GM19099 (cell line): ENCODE measurements around the gene BLTP2.
A peak's percentile ranks its signal among the peaks of the same experiment; 100 is the strongest.

Source experiments
- POLR2A ChIP-seq: IDR thresholded peaks from 3 replicates; pipeline ENCODE4 v1.6.1; 2011; ENCODE audit warnings: low read depth; ENCODE audit not compliant: insufficient read length; ENCODE audit errors: extremely low read depth

The BLTP2 gene

DNA sequence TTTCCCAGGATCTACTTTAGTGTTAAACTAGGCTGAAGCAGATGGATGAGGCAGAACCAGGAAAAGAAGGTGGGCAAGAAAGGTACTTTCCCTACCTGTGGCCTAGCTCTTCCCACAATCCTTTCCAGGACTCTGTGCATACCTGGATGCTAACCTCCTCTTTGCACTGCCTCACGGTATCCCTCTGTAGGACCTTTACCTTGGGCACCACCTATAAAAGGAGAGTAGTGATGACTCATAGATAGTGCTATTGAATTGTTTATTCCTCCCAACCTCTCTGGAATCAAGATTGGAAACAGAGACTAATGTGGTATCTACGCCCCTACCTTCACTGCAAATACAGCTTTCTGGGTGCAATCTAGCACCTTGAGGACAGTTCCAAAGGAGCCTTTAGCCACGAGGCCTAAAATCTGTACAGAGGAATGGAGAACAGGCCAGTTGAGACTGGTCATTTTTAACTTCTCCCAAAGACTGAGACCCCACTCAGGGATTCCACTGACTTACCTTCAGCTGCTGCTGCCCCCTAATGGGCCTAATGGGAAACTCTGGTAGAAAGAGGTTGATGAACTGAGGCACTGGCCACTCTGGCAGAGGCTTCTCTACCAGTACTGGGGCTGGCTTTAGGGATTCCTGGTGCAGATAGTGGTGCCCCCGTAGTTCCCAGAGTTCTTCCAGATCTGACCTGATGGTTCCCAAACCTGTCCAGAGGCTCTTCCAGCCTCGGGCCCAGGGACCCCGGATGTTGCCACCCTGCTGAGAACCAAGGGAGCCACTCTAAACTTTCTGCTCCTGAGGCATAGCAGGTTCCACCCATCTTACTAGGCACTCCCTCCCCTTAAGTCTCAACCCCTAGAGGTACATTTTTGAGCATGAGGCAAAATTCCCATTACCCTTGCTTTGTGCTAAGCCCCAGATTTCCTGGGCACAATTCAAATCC is 31.8 kb downstream of the BLTP2 start:
- no peak for TF ChIP-seq POLR2A

DNA sequence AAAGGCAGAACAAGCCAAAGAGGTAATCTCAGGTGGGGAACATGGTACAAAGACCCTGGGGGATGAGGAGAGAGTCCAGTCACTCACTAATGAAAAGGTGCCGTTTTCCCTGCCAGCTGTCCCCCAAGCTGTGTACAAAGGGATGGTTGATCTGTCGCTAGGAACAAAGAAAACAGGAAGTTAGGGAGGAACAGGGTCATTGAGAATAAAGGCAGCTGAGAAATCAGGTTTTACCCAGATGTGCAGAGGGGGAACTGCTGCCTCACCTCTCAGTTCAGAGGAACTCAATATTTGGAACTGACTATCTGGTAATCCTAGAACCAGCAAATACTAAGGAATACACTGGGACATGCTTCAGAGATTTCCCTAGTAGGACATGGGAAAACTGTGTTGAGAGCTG is 32.4 kb downstream of the BLTP2 start:
- TF ChIP-seq POLR2A, result no peak

DNA sequence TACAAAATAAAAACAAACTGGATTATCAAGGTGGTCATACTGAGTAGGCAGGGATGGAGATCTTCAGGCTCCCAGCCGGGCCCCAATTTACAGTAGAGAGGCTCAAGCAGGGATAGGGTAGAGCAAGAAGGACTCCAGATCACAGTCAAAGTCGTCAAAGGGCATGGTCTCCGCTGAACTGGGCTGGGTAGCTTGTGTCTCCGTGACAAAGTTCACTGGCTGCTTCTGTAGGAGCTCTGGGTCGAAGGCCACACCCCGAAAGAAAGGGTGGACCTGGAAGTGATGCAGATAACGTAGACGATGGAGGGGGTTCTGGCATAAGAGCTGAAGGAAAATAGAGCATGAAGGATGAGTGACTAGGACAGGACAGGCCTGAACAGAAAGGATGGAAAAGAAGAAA is 34.6 kb downstream of the BLTP2 start:
- TF ChIP-seq POLR2A, result no peak

DNA sequence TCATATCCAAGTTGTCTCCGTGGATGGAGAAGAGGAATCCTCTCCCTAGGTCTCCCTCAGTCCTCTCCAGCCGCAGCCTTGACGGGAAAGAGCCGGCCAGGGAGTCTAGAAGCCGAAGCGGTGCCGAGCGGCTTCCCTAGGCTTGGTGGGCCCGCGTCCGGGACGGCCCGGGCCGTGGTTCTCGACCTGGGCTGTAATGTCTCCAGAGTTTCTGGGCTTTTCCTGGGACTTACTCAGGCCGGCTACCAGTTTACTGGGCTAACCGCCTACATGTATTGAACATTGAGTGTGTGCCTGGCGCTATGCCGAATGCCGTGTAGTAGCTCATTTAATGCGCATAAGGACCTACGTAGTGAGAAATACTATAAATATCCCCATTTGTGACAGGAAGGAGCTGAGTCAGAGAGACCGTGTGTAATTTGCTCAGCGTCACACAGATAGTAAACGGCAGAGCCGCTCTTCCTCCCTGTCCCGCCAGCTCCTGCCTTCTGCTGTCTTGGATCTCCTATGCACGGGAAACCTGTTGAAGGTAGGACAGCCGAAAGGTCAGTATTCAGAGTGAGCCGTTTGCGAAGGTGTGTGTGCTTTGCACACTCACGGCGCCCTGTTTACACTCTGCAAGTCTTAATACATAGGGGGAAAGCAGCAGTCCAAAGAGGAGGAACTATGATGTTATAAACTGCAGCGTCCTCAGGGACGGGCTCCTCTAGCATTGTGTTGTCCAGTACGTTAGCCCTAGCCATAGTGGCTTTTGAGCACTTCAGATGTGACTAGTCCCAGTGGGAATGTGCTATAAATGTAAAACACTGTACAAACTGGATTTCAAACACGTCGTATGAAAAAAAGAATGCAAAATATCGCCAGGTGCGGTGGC is 45.4 kb downstream of the BLTP2 start:
- no peak for TF ChIP-seq POLR2A

DNA sequence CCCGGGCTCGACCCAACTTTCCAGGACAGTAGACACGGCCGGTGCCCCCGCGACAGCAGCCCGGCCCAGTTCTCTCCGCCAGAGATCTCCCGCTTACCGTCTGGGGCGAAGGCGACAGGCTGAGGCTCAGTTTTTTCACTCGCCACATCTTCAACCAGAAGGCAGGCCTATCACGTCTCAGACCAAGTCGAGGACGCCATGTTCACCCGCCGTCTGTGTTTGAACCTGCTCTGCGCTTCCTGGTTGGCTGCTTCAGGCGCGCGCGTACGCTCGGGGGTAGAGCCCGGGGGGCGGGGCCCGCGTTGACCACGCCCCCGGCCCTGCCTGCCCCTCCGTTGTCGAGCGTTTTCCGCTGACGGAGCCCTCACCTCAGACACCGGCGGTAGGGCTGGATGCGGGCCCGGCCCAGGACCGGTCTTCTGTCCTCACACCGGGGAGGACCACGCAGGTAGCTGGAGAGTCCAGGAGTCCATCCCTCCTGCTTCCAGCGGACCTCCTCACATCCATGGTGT is 46.1 kb downstream of the BLTP2 start, which contains the start of gene SPAG5:
Gene SPAG5, minus strand, starts transcription at position 227 of the 512 bp plus-strand sequence. Its CDS starts 79 bp downstream, at position 148.
- peak; percentile 91 for TF ChIP-seq POLR2A

DNA sequence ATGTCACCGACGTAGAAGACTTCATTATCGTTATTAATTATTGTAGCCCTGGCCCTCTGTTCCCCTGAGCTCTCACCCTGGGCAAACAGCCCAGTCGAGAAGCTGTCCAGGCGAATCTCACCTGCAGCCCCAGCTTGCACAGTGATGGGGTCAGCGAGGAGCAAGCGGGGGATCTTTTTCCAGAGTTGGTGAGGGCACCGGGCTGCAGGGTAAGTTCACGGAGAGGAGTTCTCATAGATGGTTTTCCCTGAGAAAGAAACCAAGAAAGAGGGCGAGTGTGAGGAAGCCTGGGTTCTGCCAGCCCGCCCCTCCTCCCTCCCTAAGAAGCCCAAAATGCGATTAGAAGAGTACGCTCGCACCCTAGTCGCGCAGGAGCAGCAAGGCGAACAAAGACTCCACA is 46.6 kb downstream of the BLTP2 start:
- TF ChIP-seq POLR2A, result no peak

DNA sequence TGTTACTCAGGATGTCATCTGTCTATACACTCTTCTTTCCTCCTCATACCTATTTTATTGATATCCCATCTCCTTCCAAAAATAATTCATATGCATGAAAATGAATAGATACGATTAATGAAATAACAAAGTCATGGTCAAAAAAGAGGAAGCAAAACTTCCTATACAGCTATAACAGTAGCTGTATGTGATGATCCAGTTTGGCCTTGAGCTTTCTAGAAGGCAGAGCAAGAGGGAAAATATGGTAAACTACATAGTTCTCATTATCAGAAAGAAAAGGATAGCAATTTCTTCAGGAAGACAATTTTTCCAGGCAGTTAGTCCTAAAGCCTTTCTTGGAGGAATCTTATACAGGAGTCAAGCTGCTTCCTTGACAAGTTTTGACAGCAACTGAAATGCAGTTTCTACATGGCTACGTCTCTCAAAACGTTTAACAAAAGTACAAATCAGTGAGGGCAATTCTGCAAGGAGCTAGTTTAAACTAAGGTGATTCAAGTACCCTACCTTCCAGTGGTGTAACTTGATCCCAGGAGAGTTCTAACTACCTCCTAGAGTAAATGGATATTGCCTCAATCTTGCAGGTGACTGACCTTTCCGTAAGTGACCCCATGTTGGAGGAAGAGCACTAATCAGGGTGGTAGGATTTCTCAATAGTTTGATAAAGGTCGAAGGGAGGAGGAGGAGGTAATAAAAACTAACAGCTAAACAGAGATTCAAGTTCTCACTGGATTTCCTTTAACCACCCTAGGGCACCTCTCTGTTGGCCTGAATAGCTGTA is 47.2 kb downstream of the BLTP2 start:
- TF ChIP-seq POLR2A, result no peak
